NCI-H748 treated with DMSO at 0.1 percent for 48 hours (cell line): ENCODE data around the gene ASPG.

ENCODE experiments used
- DNase-seq: peaks from one replicate; lab custom pipeline; 2025; lab: John Stamatoyannopoulos, UW

Gene ASPG

GRCh38 chr14:104085032-104085888, at the start of gene ASPG:
Gene ASPG (plus strand): TSS chr14:104085700. CDS start chr14:104085771, 71 bp downstream.
- no peak for DNase-seq

GRCh38 chr14:104036212-104036611, 49.3 kb upstream of the ASPG start:
- no peak for DNase-seq

DNA sequence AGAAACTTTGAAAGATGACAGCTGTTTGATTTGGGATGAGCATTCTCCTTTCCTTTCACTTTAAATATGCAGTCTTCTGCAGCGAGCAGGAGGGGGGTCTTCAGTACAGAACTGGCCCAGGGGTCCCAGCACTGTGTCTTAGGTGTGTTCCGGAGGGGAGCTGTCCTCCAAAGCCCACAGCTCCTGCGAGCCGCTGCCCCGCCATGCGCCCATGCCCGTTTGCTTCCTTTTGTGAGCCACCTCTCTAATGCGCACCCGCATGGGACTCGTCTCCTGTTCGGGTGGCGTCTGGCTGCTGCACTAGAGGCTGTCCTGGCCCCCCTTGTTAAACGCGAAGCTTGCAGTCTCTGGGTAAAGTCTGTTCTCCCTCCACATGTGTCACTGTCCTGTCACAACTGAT, 48.4 kb upstream of the ASPG start:
- no peak for DNase-seq

- no peak for DNase-seq
These were observed 47.6 kb upstream of the ASPG start for GRCh38 chr14:104037903-104038302.

DNA sequence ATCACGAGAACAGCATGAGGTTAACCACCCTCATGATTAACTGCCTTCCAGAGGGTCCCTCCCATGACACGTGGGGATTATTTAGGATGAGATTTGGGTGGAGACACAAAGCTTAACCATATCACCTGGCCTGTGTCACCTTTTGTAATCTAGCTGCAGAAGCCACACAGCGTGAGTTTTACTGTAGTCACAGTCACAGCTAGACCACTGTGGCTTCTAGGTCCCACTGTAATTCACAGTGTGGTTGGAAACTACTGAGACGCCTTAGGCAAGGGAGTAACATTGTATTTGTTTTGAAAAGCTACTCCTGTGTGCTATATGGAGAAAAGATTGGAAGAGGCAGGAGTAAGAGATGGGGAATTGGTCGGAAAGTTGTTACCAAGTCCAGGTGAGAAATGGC, 46.3 kb upstream of the ASPG start:
- no peak for DNase-seq

- no peak for DNase-seq
These were observed 45.0 kb upstream of the ASPG start for GRCh38 chr14:104040539-104040938.

DNA sequence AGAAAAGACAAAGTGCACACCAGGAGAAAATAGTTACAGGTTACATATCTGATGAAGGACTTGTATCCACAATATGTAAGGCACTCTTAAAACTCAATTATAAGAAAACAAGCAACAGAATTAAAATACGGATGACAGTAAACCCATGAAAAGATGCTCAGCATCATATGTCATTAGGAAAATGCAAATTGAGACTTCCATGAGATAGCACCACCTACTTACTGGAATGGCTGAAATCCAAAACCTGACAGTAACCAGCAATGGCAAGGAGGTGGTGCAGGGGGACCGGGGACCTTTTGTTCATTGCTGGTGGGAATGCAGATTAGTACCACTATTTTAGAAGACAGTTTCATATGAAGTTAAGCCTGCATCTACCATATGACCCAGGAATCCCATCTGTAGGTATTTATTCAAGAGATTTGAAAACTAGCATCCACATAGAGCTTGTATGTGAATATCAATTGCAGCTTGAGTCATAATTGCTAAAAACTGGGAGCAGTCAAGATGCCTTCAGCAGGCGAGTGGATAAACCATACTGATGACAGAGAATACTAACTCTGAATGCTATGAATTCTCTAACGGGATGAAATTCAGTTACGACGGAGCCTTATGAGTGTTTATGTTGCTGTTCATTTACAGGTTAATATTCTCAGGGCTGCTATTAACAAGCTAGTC, 43.9 kb upstream of the ASPG start:
- DNase-seq, result no peak

GRCh38 chr14:104044016-104044415, 41.5 kb upstream of the ASPG start:
- DNase-seq, result no peak

GRCh38 chr14:104047761-104048160, 37.7 kb upstream of the ASPG start:
- no peak for DNase-seq

DNA sequence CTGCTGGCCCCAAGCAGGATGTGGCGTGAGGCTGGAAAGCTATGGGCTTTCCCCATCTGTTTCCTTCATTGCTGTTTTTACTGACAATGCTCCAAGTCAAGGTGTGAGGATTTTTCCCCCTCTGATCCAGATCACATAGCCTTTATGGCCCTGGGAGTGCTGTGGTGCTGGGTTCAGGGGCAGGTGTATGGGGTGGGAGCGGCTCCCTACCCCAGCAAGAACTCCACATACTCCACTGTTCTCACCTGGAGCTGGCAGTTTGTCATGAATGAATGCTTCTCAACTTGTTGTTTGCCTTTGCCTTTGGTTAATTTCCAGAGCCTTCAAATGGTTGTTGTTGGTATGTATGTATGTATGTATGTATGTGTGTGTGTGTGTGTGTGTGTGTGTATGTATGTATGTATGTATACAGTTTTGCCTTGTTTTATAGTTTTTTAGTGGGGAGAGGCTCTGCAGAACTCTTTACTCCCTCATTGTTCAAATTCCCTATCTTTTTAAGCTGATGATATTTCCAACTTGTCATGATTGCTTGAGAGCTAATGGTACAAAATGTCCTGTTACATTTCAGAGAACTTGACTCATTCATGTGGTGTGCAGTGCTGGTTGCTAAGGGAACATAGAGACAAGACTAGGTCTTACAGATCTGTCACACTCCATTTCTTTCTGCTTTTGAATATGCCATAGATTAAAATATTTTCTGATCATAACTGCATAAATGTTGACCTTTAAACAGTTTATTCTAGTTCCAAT, 36.6 kb upstream of the ASPG start:
- no peak for DNase-seq

DNA sequence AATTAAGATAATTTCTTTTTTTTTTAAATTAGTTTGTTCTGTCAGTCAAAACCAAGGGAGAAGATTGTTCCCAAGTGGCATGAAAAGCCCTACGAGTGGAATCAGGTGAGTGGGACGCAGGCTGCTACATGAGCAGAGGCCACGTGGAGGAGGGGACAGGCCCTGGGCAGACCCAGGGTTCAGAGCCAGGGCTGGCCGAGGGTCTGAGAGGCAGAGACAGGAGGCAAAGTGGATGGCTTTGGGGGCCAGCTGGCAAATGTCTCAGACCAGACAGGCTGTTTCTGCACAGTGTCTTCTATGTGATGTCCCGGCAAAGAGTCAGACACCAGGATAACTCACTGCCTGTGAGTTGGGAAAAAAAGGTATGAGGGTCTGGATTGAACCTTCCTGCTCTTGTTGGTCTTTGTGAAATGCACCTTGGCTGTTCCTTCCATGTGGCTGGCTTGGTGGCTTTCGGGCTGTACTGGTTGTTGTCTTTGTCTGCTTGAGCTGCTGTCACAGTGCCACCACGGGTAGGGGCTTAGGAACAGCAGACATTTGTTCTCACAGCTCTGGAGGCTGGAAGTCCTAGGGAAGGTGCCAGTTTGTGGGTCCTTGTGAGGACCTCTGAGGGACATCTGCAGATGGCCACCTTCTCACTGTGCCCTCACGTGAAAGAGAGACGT, 35.8 kb upstream of the ASPG start:
- no peak for DNase-seq

DNA sequence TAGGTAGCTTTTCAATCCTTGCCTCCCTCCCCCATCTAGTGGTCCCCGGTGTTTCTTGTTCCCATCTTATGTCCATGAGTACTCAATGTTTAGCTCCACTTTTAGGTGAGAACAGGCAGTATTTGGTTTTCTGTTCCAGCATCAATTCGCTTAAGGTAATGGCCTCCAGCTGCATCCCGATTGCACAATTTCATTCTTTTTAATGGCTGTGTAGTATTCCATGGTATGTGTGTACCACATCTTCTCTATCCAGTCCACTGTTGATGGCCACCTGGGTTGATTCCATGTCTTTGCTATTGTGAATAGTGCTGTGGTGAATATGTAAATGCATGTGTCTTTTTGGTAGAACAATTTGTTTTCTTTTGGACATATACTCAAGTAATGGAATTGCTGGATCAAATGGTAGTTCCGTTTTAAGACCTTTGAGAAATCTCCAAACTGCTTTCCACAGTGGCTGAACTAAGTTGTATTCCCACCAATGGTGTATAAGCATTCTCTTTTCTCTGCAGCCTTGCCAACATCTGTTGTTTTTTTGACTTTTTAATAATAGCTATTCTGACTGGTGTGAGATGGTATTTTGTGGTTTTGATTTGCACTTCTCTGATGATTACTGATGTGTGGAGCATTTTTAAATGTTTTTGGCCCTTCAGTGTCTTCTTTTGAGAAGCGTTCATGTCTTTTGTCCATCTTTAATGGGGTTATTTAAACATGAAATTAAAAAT, 34.2 kb upstream of the ASPG start:
- DNase-seq, result no peak

- DNase-seq, result no peak
These were observed 31.1 kb upstream of the ASPG start for GRCh38 chr14:104054222-104054905.

GRCh38 chr14:104062281-104062680, 23.2 kb upstream of the ASPG start:
- DNase-seq, result no peak

DNA sequence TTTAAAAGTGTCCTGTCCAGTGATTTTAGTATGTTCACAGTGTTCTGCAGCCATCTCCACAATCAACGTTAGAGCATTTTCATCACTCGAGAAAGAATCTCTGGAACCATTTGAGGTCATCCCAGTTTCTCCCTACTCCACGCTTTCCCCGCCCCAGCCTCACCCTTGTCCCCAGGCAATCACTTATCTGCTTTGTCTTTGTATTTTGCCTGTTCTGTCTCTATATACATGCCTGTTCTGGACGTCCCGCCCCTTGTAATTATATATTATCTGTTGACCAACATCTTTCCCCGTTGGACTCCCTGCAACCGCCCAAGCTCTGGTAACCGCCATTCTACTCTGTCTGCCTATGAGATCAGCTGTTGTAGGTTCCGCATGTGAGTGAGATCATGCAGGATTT, 21.5 kb upstream of the ASPG start:
- DNase-seq, result no peak

- DNase-seq, result no peak
These were observed 19.2 kb upstream of the ASPG start for GRCh38 chr14:104066279-104066678.

DNA sequence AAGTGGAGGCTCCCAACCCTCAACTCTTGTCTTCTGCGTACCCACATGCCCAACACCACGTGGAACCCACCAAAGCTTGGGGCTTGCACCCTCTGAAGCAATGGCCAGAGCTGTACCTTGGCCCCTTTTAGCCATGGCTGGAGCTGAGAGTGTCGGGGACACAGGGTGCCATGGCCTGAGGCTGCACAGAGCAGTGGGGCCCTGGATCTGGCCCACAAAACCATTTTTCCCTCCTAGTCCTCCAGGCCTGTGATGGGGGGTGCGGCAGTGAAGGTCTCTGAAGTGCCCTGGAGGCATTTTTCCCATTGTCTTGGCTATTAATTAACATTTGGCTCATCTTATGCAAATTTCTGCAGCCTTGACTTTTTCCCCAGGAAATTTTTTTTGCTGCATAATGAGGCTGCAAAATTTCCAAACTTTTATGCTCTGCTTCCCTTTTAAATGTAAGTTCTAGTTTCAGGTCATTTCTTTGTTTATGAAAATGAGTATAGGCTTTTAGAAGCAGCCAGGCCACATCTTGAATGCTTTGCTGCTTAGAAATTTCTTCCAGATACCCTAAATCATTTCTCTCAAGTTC, 18.7 kb upstream of the ASPG start:
- DNase-seq, result no peak

GRCh38 chr14:104069541-104069940, 16.0 kb upstream of the ASPG start:
- DNase-seq, result no peak

DNA sequence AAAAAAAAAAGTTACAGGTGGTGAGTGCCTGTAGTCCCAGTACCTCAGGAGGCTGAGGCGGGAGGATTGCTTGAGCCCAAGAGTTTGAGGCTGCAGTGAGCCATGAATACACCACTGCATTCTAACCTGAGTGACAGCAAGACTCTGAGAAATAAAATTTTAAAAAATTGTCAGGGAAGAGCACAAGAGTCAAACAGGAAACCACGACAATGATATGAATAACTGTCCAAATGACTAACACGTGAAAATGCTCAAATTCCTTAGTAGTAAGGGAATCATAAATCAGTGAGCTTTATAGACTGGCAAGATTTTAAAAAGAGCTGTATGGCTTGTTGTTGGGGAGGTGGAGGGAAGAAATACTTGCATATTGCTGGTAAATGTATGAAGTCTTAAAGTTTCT, 12.9 kb upstream of the ASPG start:
- no peak for DNase-seq

GRCh38 chr14:104073764-104074163, 11.7 kb upstream of the ASPG start:
- DNase-seq, result no peak
